Nephron (organoid): ENCODE data around the gene GJB6.

ENCODE experiments used
- H3K27ac Mint-ChIP-seq, 3 experiments: 2 replicates each; pipeline ENCODE4 v1.8.0; 2020; ENCODE audit warnings: mixed read lengths in 3 of 3, mild to moderate bottlenecking in 2 of 3, moderate library complexity in 1 of 3
- H3K27me3 Mint-ChIP-seq: 2 replicates; pipeline ENCODE4 v1.8.0; 2021; ENCODE audit warnings: low read depth, mild to moderate bottlenecking, moderate library complexity, mixed read lengths
- H3K36me3 Mint-ChIP-seq: 2 replicates; pipeline ENCODE4 v1.8.0; 2020; ENCODE audit warnings: low read depth, mixed read lengths
- H3K4me1 Mint-ChIP-seq: 2 replicates; pipeline ENCODE4 v1.8.0; 2020; ENCODE audit warnings: mixed read lengths
- H3K4me3 Mint-ChIP-seq, 3 experiments: 2 replicates each; pipeline ENCODE4 v1.8.0; 2020; ENCODE audit warnings: mild to moderate bottlenecking in 3 of 3, mixed read lengths in 3 of 3, moderate library complexity in 2 of 3
- H3K9me3 Mint-ChIP-seq: 2 replicates; pipeline ENCODE4 v1.8.0; 2020; ENCODE audit warnings: mixed read lengths
- CTCF ChIP-seq, 3 experiments: fragments of 200-600 bp; sonication (generic); IDR thresholded peaks; one replicate each; pipeline ENCODE4 v1.5.0; 2021; ENCODE audit warnings: antibody characterized with exemption in 3 of 3; ENCODE audit not compliant: unreplicated experiment in 3 of 3

The GJB6 gene

GRCh38 chr13:20173116-20173746 is 58.9 kb downstream of the GJB6 start:
- Mint-ChIP-seq H3K27me3 (peaks cover 28% of the 10 kb centered on the region), H3K4me3 (no peak overlapping the region), H3K36me3 (no peaks in the 10 kb centered on the region), H3K27ac (no peak overlapping the region), H3K9me3 (no peaks in the 10 kb centered on the region), H3K4me1 (peaks cover 18% of the 10 kb centered on the region)
- no peak for TF ChIP-seq CTCF (IDR thresholded peaks at IDR 0.05; ENCODE audit: unreplicated experiment in 3 of 3)
